Chondrocyte (in vitro differentiated cells): Measurements from ENCODE around the gene FES. TPM values are rescaled to one million over a fixed set of nuclear protein-coding genes. Genes with fewer than 3 reads are reported as not detected.

Source experiments
- DNase-seq: peaks from one replicate; pipeline ENCODE4 v3.0.0; 2021; ENCODE audit warnings: mixed read lengths, low spot score
- H3K27ac Mint-ChIP-seq: one replicate; pipeline ENCODE4 v1.8.0; 2021; ENCODE audit warnings: mild to moderate bottlenecking, moderate library complexity, mixed read lengths; ENCODE audit not compliant: unreplicated experiment
- H3K27me3 Mint-ChIP-seq: 2 replicates; pipeline ENCODE4 v1.8.0; 2021; ENCODE audit warnings: low read depth, mixed read lengths
- H3K36me3 Mint-ChIP-seq: 2 replicates; pipeline ENCODE4 v1.8.0; 2021; ENCODE audit warnings: low read depth, mixed read lengths
- H3K4me1 Mint-ChIP-seq: 2 replicates; pipeline ENCODE4 v1.8.0; 2021; ENCODE audit warnings: low read depth, mild to moderate bottlenecking, mixed read lengths
- H3K4me3 Mint-ChIP-seq: one replicate; pipeline ENCODE4 v1.8.0; 2021; ENCODE audit warnings: mild to moderate bottlenecking, moderate library complexity, mixed read lengths; ENCODE audit not compliant: unreplicated experiment
- H3K9me3 Mint-ChIP-seq: 2 replicates; pipeline ENCODE4 v1.8.0; 2021; ENCODE audit warnings: low read depth, mixed read lengths
- CTCF ChIP-seq: fragments of 200-600 bp; sonication (generic); IDR thresholded peaks from 2 replicates; pipeline ENCODE4 v1.5.0; 2021; ENCODE audit warnings: antibody characterized with exemption, mild to moderate bottlenecking, moderate library complexity
- total RNA-seq: library from RNA; stranded (reverse); gene quantifications from 3 replicates; pipeline ENCODE4 v1.2.1, GENCODE V29; 2021

Gene FES
- total RNA-seq, 1 donor from 2014 or later, result 2.4 TPM

DNA sequence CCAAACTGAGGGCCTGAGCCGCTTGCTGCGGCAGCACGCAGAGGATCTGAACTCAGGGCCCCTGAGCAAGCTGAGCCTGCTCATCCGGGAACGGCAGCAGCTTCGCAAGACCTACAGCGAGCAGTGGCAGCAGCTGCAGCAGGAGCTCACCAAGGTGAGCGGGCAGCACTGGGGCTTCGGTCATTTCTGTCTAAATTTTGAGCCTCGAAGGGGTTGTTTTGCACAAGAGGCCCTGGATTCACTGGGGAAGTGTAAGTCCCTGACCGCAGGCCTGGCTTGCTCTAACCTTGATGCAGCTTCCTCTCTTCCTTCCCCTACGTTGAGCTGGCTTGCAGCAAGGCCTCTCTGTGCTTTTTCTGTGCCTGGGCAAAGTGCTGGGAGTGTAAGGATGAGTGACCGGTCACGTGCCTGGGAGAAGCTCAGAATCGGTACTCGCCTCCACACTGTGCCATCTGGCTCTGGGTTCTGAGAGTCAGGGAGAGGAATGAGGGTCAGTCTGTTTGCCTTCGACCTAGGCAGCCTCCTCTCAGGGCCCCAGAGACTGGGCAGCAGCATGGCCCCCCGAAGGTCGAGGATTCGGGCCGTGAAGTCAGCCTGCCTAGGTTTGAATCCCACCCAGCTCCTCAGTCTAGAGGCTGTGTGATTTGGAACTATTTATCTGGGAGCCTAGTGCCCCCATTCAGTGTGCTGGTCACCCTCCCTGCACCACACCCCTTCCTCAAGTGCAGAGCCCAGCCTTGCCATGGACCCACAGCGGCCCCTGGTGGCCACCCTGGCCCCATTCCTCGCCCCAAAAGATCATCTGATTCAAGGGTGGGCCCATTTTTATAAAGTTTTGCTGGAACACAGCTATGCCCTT is 1.4 kb downstream of the FES start:
- peak; percentile 81 for DNase-seq
- H3K4me3 Mint-ChIP-seq, result no peak overlapping the region
- no peak overlapping the region for H3K27ac Mint-ChIP-seq

DNA sequence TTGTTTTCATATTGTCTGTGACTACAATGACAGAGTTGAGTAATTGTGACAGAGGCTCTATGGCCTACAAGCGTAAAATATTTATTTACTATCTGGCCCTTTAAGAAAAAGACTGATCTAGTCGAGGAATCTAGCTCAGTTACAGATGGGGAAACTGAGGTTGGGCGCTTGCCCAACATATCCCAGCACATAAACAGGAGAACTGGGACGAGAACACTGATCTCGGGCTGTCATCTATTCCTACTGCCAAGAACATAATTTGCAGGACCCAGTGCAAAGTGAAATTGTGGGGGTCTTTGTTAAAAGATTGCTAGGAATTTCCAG is 1.9 kb downstream of the FES start:
- DNase-seq, result no peak
- Mint-ChIP-seq H3K36me3 (no peaks in the 10 kb centered on the region), H3K4me3 (no peak overlapping the region), H3K4me1 (peaks cover 16% of the 10 kb centered on the region), H3K9me3 (no peaks in the 10 kb centered on the region), H3K27me3 (no peaks in the 10 kb centered on the region), H3K27ac (no peak overlapping the region)
- TF ChIP-seq CTCF, result peak; percentile 40

More for the DNA sequence above, 1.4 kb downstream of the FES start:
- peak; percentile 100 for TF ChIP-seq CTCF
- H3K36me3 Mint-ChIP-seq, result no peaks in the 10 kb centered on the region
- no peaks in the 10 kb centered on the region for H3K9me3 Mint-ChIP-seq
- no peaks in the 10 kb centered on the region for H3K27me3 Mint-ChIP-seq
- peaks cover 16% of the 10 kb centered on the region for H3K4me1 Mint-ChIP-seq

DNA sequence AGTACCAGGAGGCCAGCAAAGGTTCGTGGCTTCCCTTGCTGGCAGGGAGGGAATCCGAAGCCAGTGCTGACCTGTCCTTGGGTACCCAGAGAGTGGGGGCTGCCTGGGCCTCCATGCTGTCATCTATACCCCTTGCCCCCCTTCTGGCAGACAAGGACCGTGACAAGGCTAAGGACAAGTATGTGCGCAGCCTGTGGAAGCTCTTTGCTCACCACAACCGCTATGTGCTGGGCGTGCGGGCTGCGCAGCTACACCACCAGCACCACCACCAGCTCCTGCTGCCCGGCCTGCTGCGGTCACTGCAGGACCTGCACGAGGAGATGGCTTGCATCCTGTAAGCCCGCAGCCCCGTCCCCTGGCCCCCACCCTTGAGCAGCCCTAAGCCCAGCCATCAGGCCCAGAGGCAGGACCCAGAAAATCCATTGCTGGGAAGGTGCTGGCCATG is 2.8 kb downstream of the FES start:
- Mint-ChIP-seq H3K4me3 (no peak overlapping the region), H3K27ac (no peak overlapping the region), H3K4me1 (peaks cover 16% of the 10 kb centered on the region), H3K9me3 (no peaks in the 10 kb centered on the region), H3K36me3 (no peaks in the 10 kb centered on the region), H3K27me3 (no peaks in the 10 kb centered on the region)
- TF ChIP-seq CTCF, result no peak
- DNase-seq, result peak; percentile 68

GRCh38 chr15:90889313-90889730 is 5.0 kb downstream of the FES start:
- peak; percentile 84 for DNase-seq
- Mint-ChIP-seq H3K9me3 (no peaks in the 10 kb centered on the region), H3K27ac (no peak overlapping the region), H3K4me1 (peaks cover 13% of the 10 kb centered on the region), H3K36me3 (no peaks in the 10 kb centered on the region), H3K4me3 (no peak overlapping the region), H3K27me3 (no peaks in the 10 kb centered on the region)
- no peak for TF ChIP-seq CTCF

DNA sequence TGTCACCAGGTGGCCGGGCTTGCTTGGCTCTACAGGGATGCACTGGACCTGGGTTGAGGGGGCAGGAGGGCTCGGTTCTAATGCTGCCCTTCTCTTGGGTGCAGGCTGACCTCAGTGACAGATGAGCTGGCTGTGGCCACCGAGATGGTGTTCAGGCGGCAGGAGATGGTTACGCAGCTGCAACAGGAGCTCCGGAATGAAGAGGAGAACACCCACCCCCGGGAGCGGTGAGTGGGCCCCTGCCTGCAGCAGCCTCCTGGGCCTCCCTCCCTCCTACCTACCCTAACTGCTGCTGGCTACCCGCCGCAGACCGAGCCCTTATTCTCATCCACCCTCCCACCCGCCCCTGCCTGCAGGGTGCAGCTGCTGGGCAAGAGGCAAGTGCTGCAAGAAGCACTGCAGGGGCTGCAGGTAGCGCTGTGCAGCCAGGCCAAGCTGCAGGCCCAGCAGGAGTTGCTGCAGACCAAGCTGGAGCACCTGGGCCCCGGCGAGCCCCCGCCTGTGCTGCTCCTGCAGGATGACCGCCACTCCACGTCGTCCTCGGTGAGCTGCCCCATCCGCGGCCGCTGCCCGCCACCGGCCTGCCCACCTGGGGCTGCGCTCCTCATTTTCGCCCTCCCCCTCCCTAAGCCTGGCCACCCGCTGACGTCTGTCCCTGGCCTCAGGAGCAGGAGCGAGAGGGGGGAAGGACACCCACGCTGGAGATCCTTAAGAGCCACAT is 5.6 kb downstream of the FES start:
- no peak overlapping the region for H3K27ac Mint-ChIP-seq
- DNase-seq, result peak; percentile 92
- peaks cover 9% of the 10 kb centered on the region for H3K4me1 Mint-ChIP-seq
- no peaks in the 10 kb centered on the region for H3K9me3 Mint-ChIP-seq
- no peaks in the 10 kb centered on the region for H3K36me3 Mint-ChIP-seq
- TF ChIP-seq CTCF, result no peak
- no peaks in the 10 kb centered on the region for H3K27me3 Mint-ChIP-seq
- no peak overlapping the region for H3K4me3 Mint-ChIP-seq
